Measurements from ENCODE around the gene NOTCH1. TPM values are rescaled to one million over a fixed set of nuclear protein-coding genes. Genes with fewer than 3 reads are reported as not detected.

NOTCH1 gene
- total RNA-seq, 1 donor from 2014 or later, result 84.4 TPM

GRCh38 chr9:136492978-136493522 lies 52.8 kb downstream of the NOTCH1 start:
- intact Hi-C loops (cut with micrococcal nuclease), result no loop called here

- intact Hi-C loops (cut with micrococcal nuclease), result loop anchor here (10.0 kb wide), 1 partner anchor 395 kb away; the partner anchor contains the start of gene TRAF2
These were observed 56.1 kb downstream of the NOTCH1 start for GRCh38 chr9:136489731-136490130.

- intact Hi-C loops (cut with micrococcal nuclease), result loop anchor here (10.0 kb wide), 1 partner anchor 396 kb away; the partner anchor contains the start of gene TRAF2
These were observed 57.3 kb downstream of the NOTCH1 start for GRCh38 chr9:136488247-136489214.

GRCh38 chr9:136487672-136488071 lies 58.2 kb downstream of the NOTCH1 start:
- intact Hi-C loops (cut with micrococcal nuclease), result loop anchor here (10.0 kb wide), 1 partner anchor 397 kb away; the partner anchor contains the start of gene TRAF2

GRCh38 chr9:136486823-136487620 lies 58.8 kb downstream of the NOTCH1 start:
- intact Hi-C loops (cut with micrococcal nuclease), result loop anchor here (10.0 kb wide), 1 partner anchor 398 kb away; the partner anchor contains the start of gene TRAF2

GRCh38 chr9:136486131-136486530 lies 59.7 kb downstream of the NOTCH1 start:
- intact Hi-C loops (cut with micrococcal nuclease), result loop anchor here (10.0 kb wide), 1 partner anchor 399 kb away; the partner anchor contains the start of gene TRAF2

GRCh38 chr9:136485049-136486045 lies 60.5 kb downstream of the NOTCH1 start:
- intact Hi-C loops (cut with micrococcal nuclease), result loop anchor here (1.0 to 10.0 kb wide), 6 partner anchors 27 to 399 kb away; partner anchors contain the start of gene TRAF2

- intact Hi-C loops (cut with micrococcal nuclease), result loop anchor here (1.0 to 10.0 kb wide), 9 partner anchors 28 to 1108 kb away; partner anchors contain the start of genes CAMSAP1, TRAF2, TUBB4B and ZMYND19
These were observed 61.4 kb downstream of the NOTCH1 start for GRCh38 chr9:136484153-136485048.

GRCh38 chr9:136483589-136484152 lies 62.2 kb downstream of the NOTCH1 start:
- intact Hi-C loops (cut with micrococcal nuclease), result loop anchor here (1.0 to 10.0 kb wide), 16 partner anchors 44 to 1122 kb away; partner anchors contain the start of genes AGPAT2, ARRDC1, CAMSAP1 and DNLZ

- intact Hi-C loops (cut with micrococcal nuclease), result loop anchor here (1.0 to 10.0 kb wide), 17 partner anchors 44 to 1122 kb away; partner anchors contain the start of genes AGPAT2, ARRDC1, CAMSAP1 and DNLZ
These were observed 62.9 kb downstream of the NOTCH1 start, which contains the start of gene SEC16A for GRCh38 chr9:136482793-136483588. TSS of gene SEC16A (minus strand) at chr9:136483040. CDS start at chr9:136477615, 5,425 bp downstream.

GRCh38 chr9:136482046-136482792 lies 63.6 kb downstream of the NOTCH1 start:
- intact Hi-C loops (cut with micrococcal nuclease), result loop anchor here (1.0 to 10.0 kb wide), 7 partner anchors 78 to 1110 kb away; partner anchors contain the start of genes CAMSAP1, MAN1B1, NSMF and TRAF2

- intact Hi-C loops (cut with micrococcal nuclease), result loop anchor here (5.0 to 10.0 kb wide), 4 partner anchors 403 to 1111 kb away; partner anchors contain the start of genes CAMSAP1, TRAF2, TUBB4B and ZMYND19
These were observed 64.3 kb downstream of the NOTCH1 start for GRCh38 chr9:136481558-136481957.

GRCh38 chr9:136476369-136477150 lies 69.3 kb downstream of the NOTCH1 start:
- intact Hi-C loops (cut with micrococcal nuclease), result no loop called here

GRCh38 chr9:136474974-136475865 lies 70.6 kb downstream of the NOTCH1 start:
- intact Hi-C loops (cut with micrococcal nuclease), result no loop called here

Data from T-helper 1 cell treated with Interleukin-12 subunit alpha and Interleukin-12 subunit beta and Interleukin-4 antibody, amounts not matched to agents 30 ng/mL and 1 ng/mL, for 36 hours (primary cell).